Measurements from ENCODE around the gene NTN5. TPM values are rescaled to one million over a fixed set of nuclear protein-coding genes. Genes with fewer than 3 reads are reported as not detected.
A peak's percentile ranks its signal among the peaks of the same experiment; 100 is the strongest.
"Not testable (repeated sequence)": the region's sequence is repeated elsewhere in the genome, so short reads cannot be mapped to it uniquely, and the experiment has no call there.

The NTN5 gene
- total RNA-seq, 6 donors from 2014 or later: 0.57 to 3.1 (median 1.0) TPM; not detected in 1

GRCh38 chr19:48719263-48720171 lies 46.7 kb upstream of the NTN5 start, which contains the start of gene MAMSTR:
Gene MAMSTR, minus strand, starts transcription at chr19:48719725. Its CDS starts 694 bp downstream, at chr19:48719031.
- WGBS, 2 donors: 77 to 89% methylated on average over 16 to 20 of the region's 33 CpGs

GRCh38 chr19:48718711-48719231 lies 46.0 kb upstream of the NTN5 start:
- peak overlapping the region in 3 of 4 donors; percentile 74 to 91 (median 83) for H3K27ac ChIP-seq
- peak in 1 of 2 donors; percentile 17 for DNase-seq
- TF ChIP-seq CTCF (IDR thresholded peaks at IDR 0.05): no peak
- TF ChIP-seq POLR2A (IDR thresholded peaks at IDR 0.05): no peak
- TF ChIP-seq EP300 (IDR thresholded peaks at IDR 0.05): no peak
- TF ChIP-seq POLR2AphosphoS5 (IDR thresholded peaks at IDR 0.05): no peak
- H3K9me3 ChIP-seq: no peaks in the 10 kb centered on the region
- no peak overlapping the region for H3K4me3 ChIP-seq
- peaks cover 0 to 10% (median 0%) of the 10 kb centered on the region in 4 donors for H3K36me3 ChIP-seq
- WGBS, 2 donors: 56 to 64% methylated on average over 15 of the region's 15 CpGs
- no peak for ATAC-seq (ENCODE audit: low FRiP score in 2 of 2)
- no peaks in the 10 kb centered on the region for H3K27me3 ChIP-seq
- peaks cover 41 to 71% (median 68%) of the 10 kb centered on the region in 4 donors for H3K4me1 ChIP-seq

More at GRCh38 chr19:48719263-48720171, 46.7 kb upstream of the NTN5 start, which contains the start of gene MAMSTR:
- peaks cover 0 to 18% (median 0%) of the 10 kb centered on the region in 4 donors for H3K36me3 ChIP-seq
- peak in 1 of 2 donors; percentile 87 for DNase-seq
- H3K4me1 ChIP-seq: peaks cover 46 to 75% (median 74%) of the 10 kb centered on the region in 4 donors
- H3K27ac ChIP-seq: peak within 1 kb of the TSS; percentile 46 to 91 (median 82)
- ATAC-seq (ENCODE audit: low FRiP score in 2 of 2): no peak
- H3K9me3 ChIP-seq: no peaks in the 10 kb centered on the region
- H3K27me3 ChIP-seq: no peaks in the 10 kb centered on the region
- H3K4me3 ChIP-seq: peak within 1 kb of the TSS in 3 of 4 donors; percentile 49 to 60 (median 57)
- no peak for TF ChIP-seq POLR2A (IDR thresholded peaks at IDR 0.05)
- no peak for TF ChIP-seq EP300 (IDR thresholded peaks at IDR 0.05)
- TF ChIP-seq CTCF (IDR thresholded peaks at IDR 0.05): no peak
- no peak for TF ChIP-seq POLR2AphosphoS5 (IDR thresholded peaks at IDR 0.05)

DNA sequence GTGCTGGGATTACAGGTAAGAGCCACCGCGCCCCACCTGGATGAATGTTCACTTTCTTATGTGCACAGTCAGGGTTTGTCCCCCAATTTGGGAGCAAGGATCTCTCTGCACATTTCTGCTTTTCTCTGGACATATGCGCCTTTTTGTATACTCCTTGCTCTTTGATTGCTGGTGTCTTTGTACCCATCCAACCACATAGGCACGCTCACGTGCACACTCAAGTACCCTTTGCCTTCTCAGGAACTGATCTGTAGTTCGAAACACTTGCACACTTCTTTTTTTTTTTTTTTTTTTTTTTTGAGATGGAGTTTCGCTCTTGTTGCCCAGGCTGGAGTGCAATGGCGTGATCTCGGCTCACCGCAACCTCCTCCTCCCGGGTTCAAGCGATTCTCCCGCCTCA lies 45.3 kb upstream of the NTN5 start:
- ATAC-seq (ENCODE audit: low FRiP score in 2 of 2); H3K9me3 ChIP-seq; DNase-seq; H3K27ac ChIP-seq; H3K27me3 ChIP-seq; H3K36me3 ChIP-seq; H3K4me3 ChIP-seq: not testable (repeated sequence)
- WGBS, 2 donors: 92 to 95% methylated on average over 13 of the region's 13 CpGs
- peaks cover 45 to 74% (median 69%) of the 10 kb centered on the region in 4 donors for H3K4me1 ChIP-seq

- TF ChIP-seq POLR2A (IDR thresholded peaks at IDR 0.05) (no peak), POLR2AphosphoS5 (IDR thresholded peaks at IDR 0.05) (no peak), EP300 (IDR thresholded peaks at IDR 0.05) (no peak), CTCF (IDR thresholded peaks at IDR 0.05) (no peak)
- Histone ChIP-seq H3K27me3 (no peaks in the 10 kb centered on the region), H3K4me1 (peaks cover 48 to 77% (median 61%) of the 10 kb centered on the region in 4 donors), H3K27ac (peak overlapping the region in 3 of 4 donors; percentile 83 to 87 (median 87)), H3K36me3 (peaks cover 0 to 9% (median 0%) of the 10 kb centered on the region in 4 donors), H3K4me3 (peak overlapping the region in 3 of 4 donors; percentile 15 to 31 (median 20)), H3K9me3 (no peaks in the 10 kb centered on the region)
- ATAC-seq (ENCODE audit: low FRiP score in 2 of 2) (no peak), DNase-seq (peak in 1 of 2 donors; percentile 87)
- 35 to 42% methylated on average over 10 to 11 of the region's 24 CpGs for WGBS, 2 donors
These were observed 43.9 kb upstream of the NTN5 start for GRCh38 chr19:48716562-48717291.

All from upper lobe of left lung (tissue), 6 donors.